KMS-11 (cell line): Measurements from ENCODE around the gene TSR3.

Experiments used
- H2AFZ ChIP-seq: fragments of 200-600 bp; sonication (generic); 2 replicates; pipeline ENCODE4 v1.6.1; 2016; ENCODE audit warnings: antibody characterized with exemption, mixed run types, low read depth
- H3K27ac ChIP-seq: fragments of 200-600 bp; sonication (generic); 2 replicates; pipeline ENCODE4 v1.6.1; 2016; ENCODE audit warnings: mild to moderate bottlenecking, mixed run types
- H3K27me3 ChIP-seq: fragments of 200-600 bp; sonication (generic); 2 replicates; pipeline ENCODE4 v1.6.1; 2017; ENCODE audit warnings: mild to moderate bottlenecking, low read depth, mixed run types, moderate library complexity; ENCODE audit not compliant: insufficient read depth
- H3K36me3 ChIP-seq: fragments of 200-600 bp; sonication (generic); 2 replicates; pipeline ENCODE4 v1.6.1; 2017; ENCODE audit warnings: mild to moderate bottlenecking, mixed run types; ENCODE audit not compliant: insufficient read depth
- H3K4me1 ChIP-seq: fragments of 200-600 bp; sonication (generic); 2 replicates; pipeline ENCODE4 v1.6.1; 2016; ENCODE audit warnings: mild to moderate bottlenecking, low read depth, mixed run types; ENCODE audit not compliant: poor library complexity, severe bottlenecking
- H3K4me2 ChIP-seq: fragments of 200-600 bp; sonication (generic); 2 replicates; pipeline ENCODE4 v1.7.0; 2016; ENCODE audit warnings: mild to moderate bottlenecking, mixed run types
- H3K4me3 ChIP-seq: fragments of 200-600 bp; sonication (generic); IDR thresholded peaks from 2 replicates; pipeline ENCODE4 v1.6.1; 2017; ENCODE audit warnings: low read depth, low read length, mixed read lengths; ENCODE audit not compliant: insufficient read depth
- H3K79me2 ChIP-seq: fragments of 200-600 bp; sonication (generic); 2 replicates; pipeline ENCODE4 v1.6.1; 2016; ENCODE audit warnings: low read depth, mixed run types; ENCODE audit not compliant: insufficient read depth
- H3K9ac ChIP-seq: fragments of 200-600 bp; sonication (generic); 2 replicates; pipeline ENCODE4 v1.6.1; 2016; ENCODE audit warnings: mild to moderate bottlenecking, mixed run types
- H4K20me1 ChIP-seq: fragments of 200-600 bp; sonication (generic); 2 replicates; pipeline ENCODE4 v1.6.1; 2016; ENCODE audit warnings: mild to moderate bottlenecking, mixed run types; ENCODE audit not compliant: insufficient read depth
- CTCF ChIP-seq: fragments of 200-600 bp; sonication (generic); conservative IDR thresholded peaks from 2 replicates; pipeline ENCODE4 v1.6.1; 2017; ENCODE audit warnings: low read depth, mild to moderate bottlenecking, antibody characterized with exemption, low read length, moderate library complexity, mixed read lengths

Gene TSR3

GRCh38 chr16:1326946-1327618 lies 24.6 kb downstream of the TSR3 start:
- no peak overlapping the region for H3K4me3 ChIP-seq
- no peak overlapping the region for H3K4me2 ChIP-seq
- no peak overlapping the region for H3K27ac ChIP-seq
- TF ChIP-seq CTCF = no peak
- H3K36me3 ChIP-seq = no peaks in the 10 kb centered on the region; the same call in 1 of the 2 replicates
- no peak overlapping the region for H2AFZ ChIP-seq
- no peaks in the 10 kb centered on the region for H3K79me2 ChIP-seq
- no peaks in the 10 kb centered on the region for H4K20me1 ChIP-seq
- H3K9ac ChIP-seq = no peak overlapping the region
- H3K4me1 ChIP-seq = peaks cover 13% of the 10 kb centered on the region
- H3K27me3 ChIP-seq = no peaks in the 10 kb centered on the region

- H3K79me2 ChIP-seq = no peaks in the 10 kb centered on the region
- H3K27me3 ChIP-seq = no peaks in the 10 kb centered on the region
- H3K4me3 ChIP-seq = no peak overlapping the region
- peaks cover 6% of the 10 kb centered on the region for H3K4me1 ChIP-seq
- no peak overlapping the region for H3K9ac ChIP-seq
- TF ChIP-seq CTCF = no peak
- H2AFZ ChIP-seq = no peak overlapping the region
- H3K27ac ChIP-seq = no peak overlapping the region
- H4K20me1 ChIP-seq = no peaks in the 10 kb centered on the region
- no peak overlapping the region for H3K4me2 ChIP-seq
- H3K36me3 ChIP-seq = no peaks in the 10 kb centered on the region; the same call in 1 of the 2 replicates
Measured at GRCh38 chr16:1326391-1326790, 25.3 kb downstream of the TSR3 start.

- Histone ChIP-seq H3K4me3 (no peak overlapping the region), H3K79me2 (no peaks in the 10 kb centered on the region), H3K27ac (no peak overlapping the region), H2AFZ (no peak overlapping the region), H3K4me1 (peaks cover under 1% of the 10 kb centered on the region), H3K27me3 (no peaks in the 10 kb centered on the region), H3K9ac (no peak overlapping the region), H3K36me3 (no peaks in the 10 kb centered on the region; the same call in 1 of the 2 replicates), H4K20me1 (no peaks in the 10 kb centered on the region), H3K4me2 (no peak overlapping the region)
- no peak for TF ChIP-seq CTCF
Measured at GRCh38 chr16:1325673-1326371, 25.9 kb downstream of the TSR3 start.

GRCh38 chr16:1325261-1325660 lies 26.4 kb downstream of the TSR3 start:
- Histone ChIP-seq H3K27me3 (no peaks in the 10 kb centered on the region), H3K79me2 (no peaks in the 10 kb centered on the region), H3K9ac (no peak overlapping the region), H2AFZ (no peak overlapping the region), H3K27ac (no peak overlapping the region), H3K4me2 (no peak overlapping the region), H3K4me1 (no peaks in the 10 kb centered on the region), H3K36me3 (no peaks in the 10 kb centered on the region; the same call in 1 of the 2 replicates), H3K4me3 (no peak overlapping the region), H4K20me1 (no peaks in the 10 kb centered on the region)
- no peak for TF ChIP-seq CTCF
